HG03565 (cell line): ENCODE data around the gene PTRH1.

Experiments used
- ATAC-seq: cut with Tn5 transposase; IDR thresholded peaks from one replicate; pipeline ENCODE4 v1.9.1; 2021; ENCODE audit warnings: mild to moderate bottlenecking, moderate library complexity; ENCODE audit not compliant: unreplicated experiment

PTRH1 gene

GRCh38 chr9:127721391-127721821 lies 5.9 kb upstream of the PTRH1 start:
- no peak for ATAC-seq

GRCh38 chr9:127720865-127721227 lies 5.4 kb upstream of the PTRH1 start:
- ATAC-seq: no peak

GRCh38 chr9:127720031-127720864 lies 4.8 kb upstream of the PTRH1 start:
- no peak for ATAC-seq

GRCh38 chr9:127717766-127718165 lies 2.3 kb upstream of the PTRH1 start:
- no peak for ATAC-seq

GRCh38 chr9:127716412-127716811 lies 949 bp upstream of the PTRH1 start:
- ATAC-seq: no peak

GRCh38 chr9:127714951-127715469 lies 453 bp downstream of the PTRH1 start:
- no peak for ATAC-seq

- no peak for ATAC-seq
Observed at GRCh38 chr9:127714020-127714750, 1.3 kb downstream of the PTRH1 start.

- no peak for ATAC-seq
Observed at GRCh38 chr9:127712867-127713266, 2.6 kb downstream of the PTRH1 start.

- no peak for ATAC-seq
Observed at GRCh38 chr9:127712371-127712770, 3.1 kb downstream of the PTRH1 start.

- no peak for ATAC-seq
Observed at GRCh38 chr9:127711831-127712274, 3.6 kb downstream of the PTRH1 start.

- ATAC-seq: no peak
Observed at GRCh38 chr9:127711226-127711701, 4.2 kb downstream of the PTRH1 start.

GRCh38 chr9:127710204-127710783 lies 5.2 kb downstream of the PTRH1 start:
- no peak for ATAC-seq

- ATAC-seq: no peak
Observed at GRCh38 chr9:127708952-127709587, 6.4 kb downstream of the PTRH1 start.

GRCh38 chr9:127707766-127708165 lies 7.7 kb downstream of the PTRH1 start:
- no peak for ATAC-seq

- no peak for ATAC-seq
Observed at GRCh38 chr9:127706836-127707241, 8.6 kb downstream of the PTRH1 start, which contains the start of gene CFAP157. Gene CFAP157, plus strand, starts transcription at chr9:127706988. Its CDS starts 44 bp downstream, at chr9:127707032.

- ATAC-seq: no peak
Observed at GRCh38 chr9:127705577-127706379, 9.7 kb downstream of the PTRH1 start.

- no peak for ATAC-seq
Observed at GRCh38 chr9:127703289-127703946, 12.0 kb downstream of the PTRH1 start.

- ATAC-seq: no peak
Observed at GRCh38 chr9:127700594-127701255, 14.7 kb downstream of the PTRH1 start.

GRCh38 chr9:127700140-127700539 lies 15.3 kb downstream of the PTRH1 start:
- no peak for ATAC-seq
